ENCODE results near the gene HS1BP3. TPM values are rescaled to one million over a fixed set of nuclear protein-coding genes. Genes with fewer than 3 reads are reported as not detected.

The HS1BP3 gene
- total RNA-seq, 1 experiment from 2014 or later: 19.6 TPM

- intact Hi-C loops (cut with micrococcal nuclease): no loop called here
- no TSS peak for BruUV-seq (replicated peaks)
- H3K79me2 ChIP-seq (ENCODE audit: low read length): no peaks in the 10 kb centered on the region
- H3K4me3 ChIP-seq (ENCODE audit: low read length): no peak overlapping the region
- TF ChIP-seq CTCF (conservative IDR thresholded peaks at IDR 0.05; ENCODE audit: low read depth, low read length): no peak
- DNase-seq (peak; percentile 76), ATAC-seq (peak; percentile 37)
- peaks cover 18% of the 10 kb centered on the region for H3K4me1 ChIP-seq (ENCODE audit: insufficient read depth, low read length)
- POLR2A ChIA-PET (ENCODE audit: unreplicated experiment): no interaction called here
- H2AFZ ChIP-seq (ENCODE audit: low read length): peak overlapping the region; percentile 65
- no peaks in the 10 kb centered on the region for H4K20me1 ChIP-seq (ENCODE audit: low read length)
- CTCF ChIA-PET: no interaction called here
- H3F3A ChIP-seq (ENCODE audit: low read length, unreplicated experiment): no peaks in the 10 kb centered on the region
- H3K36me3 ChIP-seq (ENCODE audit: low read depth, low read length): no peaks in the 10 kb centered on the region
- no peaks in the 10 kb centered on the region for H3K9me3 ChIP-seq (ENCODE audit: low read length)
- no peaks in the 10 kb centered on the region for H3K9me2 ChIP-seq (replicated peaks; ENCODE audit: low read length)
- peak overlapping the region; percentile 51 for H3K27ac ChIP-seq (ENCODE audit: low read length)
- no peak overlapping the region for H3K9ac ChIP-seq (ENCODE audit: low read length)
- H3K27me3 ChIP-seq (ENCODE audit: low read length): no peaks in the 10 kb centered on the region
- peak overlapping the region; percentile 9 for H3K4me2 ChIP-seq (ENCODE audit: low read length)
Observed at GRCh38 chr2:20568501-20569463, 82.1 kb downstream of the HS1BP3 start.

GRCh38 chr2:20567926-20568179 lies 83.0 kb downstream of the HS1BP3 start:
- no peak overlapping the region for H2AFZ ChIP-seq (ENCODE audit: low read length)
- intact Hi-C loops (cut with micrococcal nuclease): no loop called here
- H3K36me3 ChIP-seq (ENCODE audit: low read depth, low read length): no peaks in the 10 kb centered on the region
- H3K79me2 ChIP-seq (ENCODE audit: low read length): no peaks in the 10 kb centered on the region
- ChIA-PET CTCF (no interaction called here), POLR2A (ENCODE audit: unreplicated experiment) (no interaction called here)
- no TSS peak for BruUV-seq (replicated peaks)
- no peaks in the 10 kb centered on the region for H3K27me3 ChIP-seq (ENCODE audit: low read length)
- H3K9ac ChIP-seq (ENCODE audit: low read length): no peak overlapping the region
- H3K4me2 ChIP-seq (ENCODE audit: low read length): no peak overlapping the region
- H3K4me3 ChIP-seq (ENCODE audit: low read length): no peak overlapping the region
- no peak overlapping the region for H3K27ac ChIP-seq (ENCODE audit: low read length)
- H4K20me1 ChIP-seq (ENCODE audit: low read length): no peaks in the 10 kb centered on the region
- H3K4me1 ChIP-seq (ENCODE audit: insufficient read depth, low read length): peaks cover 23% of the 10 kb centered on the region
- H3F3A ChIP-seq (ENCODE audit: low read length, unreplicated experiment): no peaks in the 10 kb centered on the region
- DNase-seq: no peak
- H3K9me3 ChIP-seq (ENCODE audit: low read length): no peaks in the 10 kb centered on the region
- TF ChIP-seq CTCF (conservative IDR thresholded peaks at IDR 0.05; ENCODE audit: low read depth, low read length) (no peak), EZH2 (IDR thresholded peaks at IDR 0.05; ENCODE audit: low read length, unreplicated experiment) (no peak), EZH2phosphoT487 (IDR thresholded peaks at IDR 0.05; ENCODE audit: borderline replicate concordance, low read length) (no peak)
- ATAC-seq: no peak
- H3K9me2 ChIP-seq (replicated peaks; ENCODE audit: low read length): no peaks in the 10 kb centered on the region

Other genes with a start within 250 kb of the HS1BP3 start
- 88.5 and 108 TPM in 2 replicates for gene RHOB, start 204.0 kb downstream of the HS1BP3 start, total RNA-seq (2014; rRNA removed)
- 0.04 TPM in 1 of 2 replicates, not detected in the other for gene GDF7, start 16.0 kb upstream of the HS1BP3 start, total RNA-seq (2014; rRNA removed)
- not detected in 2 replicates for gene LDAH, start 172.0 kb upstream of the HS1BP3 start, total RNA-seq (2014; rRNA removed)

Measured in PC-3 (cell line).